Peyer's patch (tissue), 4 donors: Measurements from ENCODE around the gene OPN4. TPM values are rescaled to one million over a fixed set of nuclear protein-coding genes. Genes with fewer than 3 reads are reported as not detected.

ENCODE experiments used
- DNase-seq, 3 donors: peaks; one replicate each; pipeline ENCODE4 v3.0.0-alpha.2; 2017 to 2019
- H3K27ac ChIP-seq, 4 donors: fragments of 200-600 bp; sonication (generic); one replicate each; pipeline ENCODE4 v1.5.1; 2016 to 2019
- H3K27me3 ChIP-seq, 2 donors: fragments of 200-600 bp; sonication (generic); one replicate each; pipeline ENCODE4 v1.5.1; 2019
- H3K36me3 ChIP-seq, 3 donors: fragments of 200-600 bp; sonication (generic); one replicate each; pipeline ENCODE4 v1.5.1; 2016 to 2019
- H3K4me1 ChIP-seq, 4 donors: fragments of 200-600 bp; sonication (generic); one replicate each; pipeline ENCODE4 v1.5.1; 2016 to 2019
- H3K4me3 ChIP-seq, 4 donors: fragments of 200-600 bp; sonication (generic); 1 replicate in 3 of 4; 2 replicates in 1 of 4; pipeline ENCODE4 v1.5.1; 2016 to 2019; ENCODE audit warnings: mild to moderate bottlenecking in 1 of 4
- H3K9me3 ChIP-seq, 4 donors: fragments of 200-600 bp; sonication (generic); one replicate each; pipeline ENCODE4 v1.5.1; 2016 to 2019; ENCODE audit warnings: mild to moderate bottlenecking in 1 of 4
- POLR2A ChIP-seq, 2 donors: fragments of 450-650 bp; IDR thresholded peaks; one replicate each; pipeline ENCODE4 v1.5.1; 2017; ENCODE audit warnings: antibody characterized with exemption in 2 of 2, mild to moderate bottlenecking in 2 of 2, moderate library complexity in 2 of 2
- total RNA-seq, 4 donors: library from RNA; depleted of rRNA; stranded (reverse); fragments of >200 nt; gene quantifications; one replicate each; pipeline ENCODE4 v1.1.0, GENCODE V29; 2016
- TF ChIP-seq, protein P1 (sequence below), 6 experiments: fragments of 450-650 bp in 4 of 6; fragments of 200-600 bp in 2 of 6; sonication (generic) in 1 of 6; IDR thresholded peaks; one replicate each; pipeline ENCODE4 v1.5.1; 2017 to 2019; ENCODE audit warnings: antibody characterized with exemption in 6 of 6, mild to moderate bottlenecking in 3 of 6, moderate library complexity in 1 of 6

OPN4 gene
- total RNA-seq, 4 donors from 2014 or later: not detected

DNA sequence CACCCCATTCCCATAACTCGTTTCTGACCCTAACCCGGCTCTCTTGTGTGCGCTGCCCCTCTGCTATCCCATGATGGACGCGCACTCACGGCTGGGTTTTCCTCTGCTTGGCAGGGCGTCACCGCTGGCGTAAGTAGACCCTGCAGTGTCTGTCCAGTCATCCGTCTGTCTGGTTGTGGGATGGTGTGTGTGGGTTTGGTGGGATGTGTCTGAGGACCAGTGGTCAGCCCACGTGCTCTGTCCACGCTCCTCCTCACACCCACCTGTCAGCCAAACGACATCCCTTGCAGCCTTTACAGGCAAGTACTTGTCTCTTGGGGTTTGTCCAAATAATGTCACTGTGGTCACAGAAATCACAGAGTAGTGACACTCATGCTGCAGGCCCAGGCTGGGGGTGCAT is 34.8 kb downstream of the OPN4 start:
- no peaks in the 10 kb centered on the region for H3K27me3 ChIP-seq
- no peaks in the 10 kb centered on the region for H3K36me3 ChIP-seq
- no peaks in the 10 kb centered on the region for H3K9me3 ChIP-seq
- peaks cover 0 to 12% (median 0%) of the 10 kb centered on the region in 4 donors for H3K4me1 ChIP-seq
- H3K4me3 ChIP-seq: no peak overlapping the region
- no peak overlapping the region for H3K27ac ChIP-seq
- no peak for DNase-seq
- TF ChIP-seq, protein P1, sequence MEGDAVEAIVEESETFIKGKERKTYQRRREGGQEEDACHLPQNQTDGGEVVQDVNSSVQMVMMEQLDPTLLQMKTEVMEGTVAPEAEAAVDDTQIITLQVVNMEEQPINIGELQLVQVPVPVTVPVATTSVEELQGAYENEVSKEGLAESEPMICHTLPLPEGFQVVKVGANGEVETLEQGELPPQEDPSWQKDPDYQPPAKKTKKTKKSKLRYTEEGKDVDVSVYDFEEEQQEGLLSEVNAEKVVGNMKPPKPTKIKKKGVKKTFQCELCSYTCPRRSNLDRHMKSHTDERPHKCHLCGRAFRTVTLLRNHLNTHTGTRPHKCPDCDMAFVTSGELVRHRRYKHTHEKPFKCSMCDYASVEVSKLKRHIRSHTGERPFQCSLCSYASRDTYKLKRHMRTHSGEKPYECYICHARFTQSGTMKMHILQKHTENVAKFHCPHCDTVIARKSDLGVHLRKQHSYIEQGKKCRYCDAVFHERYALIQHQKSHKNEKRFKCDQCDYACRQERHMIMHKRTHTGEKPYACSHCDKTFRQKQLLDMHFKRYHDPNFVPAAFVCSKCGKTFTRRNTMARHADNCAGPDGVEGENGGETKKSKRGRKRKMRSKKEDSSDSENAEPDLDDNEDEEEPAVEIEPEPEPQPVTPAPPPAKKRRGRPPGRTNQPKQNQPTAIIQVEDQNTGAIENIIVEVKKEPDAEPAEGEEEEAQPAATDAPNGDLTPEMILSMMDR (IDR thresholded peaks at IDR 0.05): no peak
- no peak for TF ChIP-seq POLR2A (IDR thresholded peaks at IDR 0.05)

DNA sequence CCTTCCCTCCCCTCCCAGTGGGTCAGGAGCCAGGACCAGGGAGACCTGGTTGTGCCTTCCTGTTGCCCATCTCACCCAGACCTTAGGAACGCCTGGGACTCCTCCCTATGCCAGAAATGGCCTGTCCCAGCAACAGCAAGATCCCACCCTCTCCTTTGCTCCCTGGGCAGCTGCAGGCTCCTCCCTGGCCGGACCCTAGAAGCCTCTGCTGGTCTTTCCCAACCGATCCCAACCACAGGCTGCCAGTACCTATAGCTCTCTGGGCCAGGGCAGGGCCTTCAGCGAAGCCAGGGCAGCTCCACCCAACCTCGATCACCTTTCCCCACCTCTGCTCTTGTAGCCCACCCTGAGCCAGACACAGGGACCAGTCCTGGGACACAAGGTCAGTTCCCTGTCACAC is 35.9 kb downstream of the OPN4 start:
- TF ChIP-seq, protein P1 (IDR thresholded peaks at IDR 0.05): no peak
- TF ChIP-seq POLR2A (IDR thresholded peaks at IDR 0.05): no peak
- Histone ChIP-seq H3K9me3 (no peaks in the 10 kb centered on the region), H3K4me1 (peaks cover 0 to 12% (median 0%) of the 10 kb centered on the region in 4 donors), H3K4me3 (no peak overlapping the region), H3K36me3 (no peaks in the 10 kb centered on the region), H3K27ac (no peak overlapping the region), H3K27me3 (no peaks in the 10 kb centered on the region)
- no peak for DNase-seq

DNA sequence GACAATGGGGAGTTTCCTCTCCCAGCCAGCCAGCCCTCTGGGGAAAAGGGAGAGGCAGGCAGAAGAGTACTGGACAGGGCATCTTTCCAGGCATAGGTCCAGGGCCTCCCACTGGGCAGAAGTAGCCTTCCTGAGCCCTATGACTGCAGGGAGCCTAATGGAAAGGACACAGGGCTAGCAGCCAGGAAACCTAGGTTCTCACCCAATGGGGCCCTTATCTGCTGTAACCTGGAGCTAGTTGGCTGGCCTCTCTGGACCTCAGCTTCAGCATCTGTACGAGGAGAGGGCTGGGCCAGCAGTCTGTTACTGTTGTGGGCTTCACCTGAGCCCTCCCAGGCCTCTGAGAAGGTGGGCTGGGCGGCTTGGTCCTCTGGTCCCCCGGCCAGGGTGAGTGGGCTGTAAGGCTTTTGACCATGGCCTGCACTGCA is 36.3 kb downstream of the OPN4 start:
- no peak overlapping the region for H3K4me3 ChIP-seq
- peaks cover 0 to 12% (median 0%) of the 10 kb centered on the region in 4 donors for H3K4me1 ChIP-seq
- no peaks in the 10 kb centered on the region for H3K36me3 ChIP-seq
- no peak overlapping the region for H3K27ac ChIP-seq
- DNase-seq: no peak
- no peaks in the 10 kb centered on the region for H3K9me3 ChIP-seq
- no peaks in the 10 kb centered on the region for H3K27me3 ChIP-seq
- TF ChIP-seq, protein P1 (IDR thresholded peaks at IDR 0.05): no peak
- no peak for TF ChIP-seq POLR2A (IDR thresholded peaks at IDR 0.05)

DNA sequence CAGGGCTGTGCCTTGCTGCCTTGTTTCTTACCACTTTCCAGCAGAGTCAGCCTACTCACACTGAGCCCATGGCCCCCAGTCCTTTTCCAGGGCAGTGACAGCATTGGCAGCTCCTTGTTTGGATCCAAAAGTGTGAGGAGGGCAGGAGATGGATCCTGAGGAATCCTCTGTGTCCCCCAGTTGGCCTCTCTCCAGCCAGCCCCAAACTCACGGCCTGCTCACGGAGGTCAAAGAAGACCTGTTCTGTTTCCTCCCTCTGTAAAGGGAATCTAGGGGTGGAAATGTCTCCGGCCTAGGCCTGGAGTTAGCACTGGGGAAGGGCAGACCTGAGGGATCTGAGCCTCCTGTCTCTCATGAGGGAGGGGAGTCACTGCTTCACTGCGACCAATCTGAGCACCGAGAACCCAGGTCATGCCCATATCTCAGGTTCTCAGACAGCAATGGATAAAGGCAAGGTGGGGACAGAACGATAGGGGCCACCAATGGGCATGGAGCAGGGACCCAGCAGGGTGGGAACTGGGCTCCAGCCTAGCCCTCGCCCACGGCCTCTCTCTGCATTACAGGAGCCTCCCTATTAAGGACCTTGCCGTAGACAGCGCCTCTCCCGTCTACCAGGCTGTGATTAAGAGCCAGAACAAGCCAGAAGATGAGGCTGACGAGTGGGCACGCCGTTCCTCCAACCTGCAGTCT is 37.1 kb downstream of the OPN4 start:
- peaks cover 0 to 12% (median 0%) of the 10 kb centered on the region in 4 donors for H3K4me1 ChIP-seq

DNA sequence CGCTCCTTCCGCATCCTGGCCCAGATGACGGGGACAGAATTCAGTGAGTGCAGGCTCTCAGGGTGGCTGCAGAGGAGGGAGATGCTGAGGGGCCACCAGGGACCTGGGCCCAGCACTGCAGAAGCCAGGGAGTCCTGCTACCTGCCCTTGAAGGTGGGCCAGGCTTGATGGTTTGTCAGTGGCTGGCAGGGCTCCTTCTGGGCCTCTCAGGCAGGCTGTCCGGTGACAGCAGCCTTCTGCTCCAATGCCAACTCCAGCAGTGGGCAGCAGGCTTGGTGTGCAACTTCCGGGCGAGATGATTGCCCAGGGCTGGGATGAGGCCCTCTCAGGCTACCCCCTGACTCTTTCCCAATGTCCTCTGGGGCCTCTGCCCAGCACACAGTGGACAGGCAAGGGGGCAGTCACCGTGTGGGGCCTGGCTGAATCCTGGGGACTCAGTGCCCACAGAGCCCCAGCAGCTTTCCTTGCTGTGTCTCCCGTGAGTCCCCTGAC is 37.7 kb downstream of the OPN4 start:
- H3K27ac ChIP-seq: no peak overlapping the region
- no peak overlapping the region for H3K4me3 ChIP-seq
- H3K27me3 ChIP-seq: no peaks in the 10 kb centered on the region
- no peak for DNase-seq
- no peak for TF ChIP-seq POLR2A (IDR thresholded peaks at IDR 0.05)
- TF ChIP-seq, protein P1 (IDR thresholded peaks at IDR 0.05): no peak
- H3K4me1 ChIP-seq: peaks cover 0 to 12% (median 0%) of the 10 kb centered on the region in 4 donors
- no peaks in the 10 kb centered on the region for H3K36me3 ChIP-seq
- H3K9me3 ChIP-seq: no peaks in the 10 kb centered on the region

More for the DNA sequence above, 37.1 kb downstream of the OPN4 start:
- Histone ChIP-seq H3K36me3 (no peaks in the 10 kb centered on the region), H3K4me3 (no peak overlapping the region), H3K27me3 (no peaks in the 10 kb centered on the region), H3K27ac (no peak overlapping the region), H3K9me3 (no peaks in the 10 kb centered on the region)
- TF ChIP-seq, protein P1 (IDR thresholded peaks at IDR 0.05): no peak
- TF ChIP-seq POLR2A (IDR thresholded peaks at IDR 0.05): no peak
- DNase-seq: no peak
